ENCODE data around the gene WDPCP.

Gene WDPCP

DNA sequence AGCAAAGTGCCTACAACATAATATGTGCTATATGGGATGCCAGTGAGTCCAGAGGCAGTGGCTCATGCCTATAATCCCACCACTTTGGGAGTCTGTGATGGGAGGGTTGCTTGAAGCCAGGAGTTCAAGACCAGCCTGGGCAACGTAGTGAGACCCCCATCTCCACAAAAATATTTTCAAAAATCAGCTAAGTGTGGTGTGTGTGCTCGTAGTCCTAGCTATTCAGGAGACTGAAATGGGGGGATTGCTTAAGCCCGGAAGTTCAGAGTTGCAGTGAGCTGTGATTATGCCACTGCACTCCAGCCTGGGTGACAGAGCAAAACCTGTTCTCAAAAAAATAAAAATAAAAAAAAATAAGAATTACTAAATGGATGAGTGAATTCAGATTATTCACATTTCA is 514.3 kb downstream of the WDPCP start:
- TF ChIP-seq, protein P1, sequence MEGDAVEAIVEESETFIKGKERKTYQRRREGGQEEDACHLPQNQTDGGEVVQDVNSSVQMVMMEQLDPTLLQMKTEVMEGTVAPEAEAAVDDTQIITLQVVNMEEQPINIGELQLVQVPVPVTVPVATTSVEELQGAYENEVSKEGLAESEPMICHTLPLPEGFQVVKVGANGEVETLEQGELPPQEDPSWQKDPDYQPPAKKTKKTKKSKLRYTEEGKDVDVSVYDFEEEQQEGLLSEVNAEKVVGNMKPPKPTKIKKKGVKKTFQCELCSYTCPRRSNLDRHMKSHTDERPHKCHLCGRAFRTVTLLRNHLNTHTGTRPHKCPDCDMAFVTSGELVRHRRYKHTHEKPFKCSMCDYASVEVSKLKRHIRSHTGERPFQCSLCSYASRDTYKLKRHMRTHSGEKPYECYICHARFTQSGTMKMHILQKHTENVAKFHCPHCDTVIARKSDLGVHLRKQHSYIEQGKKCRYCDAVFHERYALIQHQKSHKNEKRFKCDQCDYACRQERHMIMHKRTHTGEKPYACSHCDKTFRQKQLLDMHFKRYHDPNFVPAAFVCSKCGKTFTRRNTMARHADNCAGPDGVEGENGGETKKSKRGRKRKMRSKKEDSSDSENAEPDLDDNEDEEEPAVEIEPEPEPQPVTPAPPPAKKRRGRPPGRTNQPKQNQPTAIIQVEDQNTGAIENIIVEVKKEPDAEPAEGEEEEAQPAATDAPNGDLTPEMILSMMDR (IDR thresholded peaks at IDR 0.05) = no peak
- TF ChIP-seq ZFX (IDR thresholded peaks at IDR 0.05; ENCODE audit: borderline replicate concordance) = no peak
- H3K27ac ChIP-seq = no peak overlapping the region

DNA sequence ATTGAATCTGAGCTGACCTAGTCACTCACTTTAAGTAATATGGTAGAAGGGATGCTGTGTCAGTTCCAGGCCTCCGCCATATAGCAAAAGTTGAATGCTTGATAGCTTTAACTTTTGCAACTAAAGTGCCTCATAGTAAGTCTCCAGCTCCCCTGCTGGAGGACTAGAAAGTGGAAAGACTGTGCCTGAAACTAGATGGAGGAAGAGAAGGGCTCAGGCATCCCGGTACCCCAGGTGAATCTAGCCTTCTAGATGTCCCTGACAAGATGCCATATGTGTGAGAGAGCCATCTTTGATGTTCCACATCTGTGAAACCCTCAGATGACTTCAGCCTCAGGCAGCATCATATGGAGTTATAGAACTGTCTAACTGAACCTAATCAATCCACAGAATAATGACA is 516.6 kb downstream of the WDPCP start:
- H3K27ac ChIP-seq = no peak overlapping the region
- TF ChIP-seq, protein P1 (IDR thresholded peaks at IDR 0.05) = no peak

Data from 22Rv1 (cell line).